Upper lobe of left lung (tissue), 4 donors: ENCODE data around the gene NLRP9.

Experiments
- POLR2A ChIP-seq, 4 donors: fragments of 450-650 bp; IDR thresholded peaks; one replicate each; pipeline ENCODE4 v1.5.1; 2016 to 2017; ENCODE audit warnings: antibody characterized with exemption in 4 of 4, mild to moderate bottlenecking in 2 of 4
- TF ChIP-seq, protein P1 (sequence below), 6 experiments: fragments of 450-650 bp in 4 of 6; fragments of 200-600 bp in 2 of 6; sonication (generic) in 2 of 6; IDR thresholded peaks; one replicate each; pipeline ENCODE4 v1.5.1; 2016 to 2019; ENCODE audit warnings: antibody characterized with exemption in 6 of 6

DNA sequence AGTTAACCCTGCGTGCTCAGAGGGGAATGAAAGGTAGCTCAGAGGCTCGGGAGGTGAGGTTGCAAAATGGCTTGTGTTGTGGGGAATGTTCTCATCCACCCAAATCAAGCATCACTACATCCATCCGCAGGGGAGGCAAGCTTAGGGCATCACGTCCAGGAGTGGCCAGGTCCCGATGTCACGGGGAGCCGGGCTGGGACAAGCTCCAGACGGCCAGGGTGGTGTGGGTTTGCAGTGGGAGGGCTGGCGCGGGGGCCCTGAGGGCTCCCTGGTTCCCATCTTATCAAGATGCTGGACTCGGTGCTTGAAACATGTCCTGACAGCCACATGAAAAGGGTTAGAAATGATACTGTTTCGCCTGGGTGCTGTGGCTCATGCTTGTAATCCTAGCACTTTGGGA, 37.4 kb downstream of the NLRP9 start:
- TF ChIP-seq, protein P1, sequence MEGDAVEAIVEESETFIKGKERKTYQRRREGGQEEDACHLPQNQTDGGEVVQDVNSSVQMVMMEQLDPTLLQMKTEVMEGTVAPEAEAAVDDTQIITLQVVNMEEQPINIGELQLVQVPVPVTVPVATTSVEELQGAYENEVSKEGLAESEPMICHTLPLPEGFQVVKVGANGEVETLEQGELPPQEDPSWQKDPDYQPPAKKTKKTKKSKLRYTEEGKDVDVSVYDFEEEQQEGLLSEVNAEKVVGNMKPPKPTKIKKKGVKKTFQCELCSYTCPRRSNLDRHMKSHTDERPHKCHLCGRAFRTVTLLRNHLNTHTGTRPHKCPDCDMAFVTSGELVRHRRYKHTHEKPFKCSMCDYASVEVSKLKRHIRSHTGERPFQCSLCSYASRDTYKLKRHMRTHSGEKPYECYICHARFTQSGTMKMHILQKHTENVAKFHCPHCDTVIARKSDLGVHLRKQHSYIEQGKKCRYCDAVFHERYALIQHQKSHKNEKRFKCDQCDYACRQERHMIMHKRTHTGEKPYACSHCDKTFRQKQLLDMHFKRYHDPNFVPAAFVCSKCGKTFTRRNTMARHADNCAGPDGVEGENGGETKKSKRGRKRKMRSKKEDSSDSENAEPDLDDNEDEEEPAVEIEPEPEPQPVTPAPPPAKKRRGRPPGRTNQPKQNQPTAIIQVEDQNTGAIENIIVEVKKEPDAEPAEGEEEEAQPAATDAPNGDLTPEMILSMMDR (IDR thresholded peaks at IDR 0.05): no peak
- no peak for TF ChIP-seq POLR2A (IDR thresholded peaks at IDR 0.05)
